Chondrocyte (in vitro differentiated cells): Measurements from ENCODE around the gene HPS4. TPM values are rescaled to one million over a fixed set of nuclear protein-coding genes. Genes with fewer than 3 reads are reported as not detected.

Source experiments
- DNase-seq: peaks from one replicate; pipeline ENCODE4 v3.0.0; 2021; ENCODE audit warnings: mixed read lengths, low spot score
- H3K27ac Mint-ChIP-seq: one replicate; pipeline ENCODE4 v1.8.0; 2021; ENCODE audit warnings: mild to moderate bottlenecking, moderate library complexity, mixed read lengths; ENCODE audit not compliant: unreplicated experiment
- H3K27me3 Mint-ChIP-seq: 2 replicates; pipeline ENCODE4 v1.8.0; 2021; ENCODE audit warnings: low read depth, mixed read lengths
- H3K36me3 Mint-ChIP-seq: 2 replicates; pipeline ENCODE4 v1.8.0; 2021; ENCODE audit warnings: low read depth, mixed read lengths
- H3K4me1 Mint-ChIP-seq: 2 replicates; pipeline ENCODE4 v1.8.0; 2021; ENCODE audit warnings: low read depth, mild to moderate bottlenecking, mixed read lengths
- H3K4me3 Mint-ChIP-seq: one replicate; pipeline ENCODE4 v1.8.0; 2021; ENCODE audit warnings: mild to moderate bottlenecking, moderate library complexity, mixed read lengths; ENCODE audit not compliant: unreplicated experiment
- H3K9me3 Mint-ChIP-seq: 2 replicates; pipeline ENCODE4 v1.8.0; 2021; ENCODE audit warnings: low read depth, mixed read lengths
- CTCF ChIP-seq: fragments of 200-600 bp; sonication (generic); IDR thresholded peaks from 2 replicates; pipeline ENCODE4 v1.5.0; 2021; ENCODE audit warnings: antibody characterized with exemption, mild to moderate bottlenecking, moderate library complexity
- total RNA-seq: library from RNA; stranded (reverse); gene quantifications from 3 replicates; pipeline ENCODE4 v1.2.1, GENCODE V29; 2021

HPS4 gene
- total RNA-seq, 1 donor from 2014 or later, result 28.2 TPM

- no peak for DNase-seq
- H3K4me1 Mint-ChIP-seq, result peaks cover 27% of the 10 kb centered on the region
- H3K27ac Mint-ChIP-seq, result peak overlapping the region; percentile 58
- TF ChIP-seq CTCF, result no peak
- H3K36me3 Mint-ChIP-seq, result peaks cover 8% of the 10 kb centered on the region
- peak overlapping the region; percentile 73 for H3K4me3 Mint-ChIP-seq
- no peaks in the 10 kb centered on the region for H3K9me3 Mint-ChIP-seq
- peaks cover 8% of the 10 kb centered on the region for H3K27me3 Mint-ChIP-seq
Measured at GRCh38 chr22:26430600-26430999, 53.0 kb downstream of the HPS4 start.

GRCh38 chr22:26429458-26430286 lies 53.9 kb downstream of the HPS4 start:
- Mint-ChIP-seq H3K4me3 (peak overlapping the region; percentile 73), H3K9me3 (no peaks in the 10 kb centered on the region), H3K4me1 (peaks cover 27% of the 10 kb centered on the region), H3K27me3 (peaks cover 8% of the 10 kb centered on the region), H3K36me3 (peaks cover 6% of the 10 kb centered on the region), H3K27ac (peak overlapping the region; percentile 58)
- TF ChIP-seq CTCF, result no peak
- DNase-seq, result no peak

GRCh38 chr22:26428515-26429457 lies 54.8 kb downstream of the HPS4 start, which contains the start of gene ASPHD2:
Gene ASPHD2, plus strand, starts transcription at chr22:26429260. Its CDS starts 4,356 bp downstream, at chr22:26433616.
- H3K27me3 Mint-ChIP-seq, result peaks cover 8% of the 10 kb centered on the region
- H3K4me3 Mint-ChIP-seq, result peak within 1 kb of the TSS; percentile 93
- peaks cover 1% of the 10 kb centered on the region for H3K36me3 Mint-ChIP-seq
- H3K4me1 Mint-ChIP-seq, result peaks cover 27% of the 10 kb centered on the region
- no peaks in the 10 kb centered on the region for H3K9me3 Mint-ChIP-seq
- TF ChIP-seq CTCF, result no peak
- DNase-seq, result no peak
- H3K27ac Mint-ChIP-seq, result peak within 1 kb of the TSS; percentile 93

- Mint-ChIP-seq H3K27me3 (peaks cover 8% of the 10 kb centered on the region), H3K4me3 (peak overlapping the region; percentile 51)
Measured at GRCh38 chr22:26426924-26427323, 56.7 kb downstream of the HPS4 start.

More at GRCh38 chr22:26426924-26427323, 56.7 kb downstream of the HPS4 start:
- Mint-ChIP-seq H3K4me1 (peaks cover 27% of the 10 kb centered on the region), H3K27ac (peak overlapping the region; percentile 3), H3K9me3 (peaks cover 5% of the 10 kb centered on the region), H3K36me3 (peaks cover 3% of the 10 kb centered on the region)
- no peak for TF ChIP-seq CTCF
- DNase-seq, result no peak
